Limb (tissue), 2 donors: ENCODE measurements around the gene MAST4.

Experiments used
- DNase-seq, 2 donors: peaks; one replicate each; pipeline ENCODE4 v3.0.0-alpha.2; 2016; ENCODE audit errors: extremely low spot score in 2 of 2

MAST4 gene

DNA sequence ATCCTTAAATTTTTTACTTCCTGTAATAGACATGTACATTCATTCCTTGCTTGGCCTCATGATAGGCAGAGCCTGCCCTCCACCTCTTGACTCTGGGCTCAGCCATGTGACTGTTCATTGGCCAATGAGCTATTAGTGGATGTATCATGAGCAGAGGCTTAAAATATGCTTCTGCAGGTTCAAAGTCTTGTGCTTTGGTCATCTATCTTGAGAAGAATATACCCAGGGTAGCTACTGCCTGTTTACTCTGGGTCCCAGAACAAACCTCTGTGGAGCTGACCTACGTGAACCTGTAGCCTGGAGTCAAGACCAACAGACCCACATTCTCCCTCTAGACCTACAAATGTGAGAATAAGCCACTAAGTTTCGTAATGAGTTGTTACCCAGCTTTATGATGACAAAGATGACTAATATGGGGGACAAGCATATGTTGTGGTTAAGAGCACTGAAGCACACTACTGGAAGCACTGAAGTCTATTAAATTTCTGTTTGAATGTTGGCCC, 244.4 kb downstream of the MAST4 start:
- DNase-seq = no peak

DNA sequence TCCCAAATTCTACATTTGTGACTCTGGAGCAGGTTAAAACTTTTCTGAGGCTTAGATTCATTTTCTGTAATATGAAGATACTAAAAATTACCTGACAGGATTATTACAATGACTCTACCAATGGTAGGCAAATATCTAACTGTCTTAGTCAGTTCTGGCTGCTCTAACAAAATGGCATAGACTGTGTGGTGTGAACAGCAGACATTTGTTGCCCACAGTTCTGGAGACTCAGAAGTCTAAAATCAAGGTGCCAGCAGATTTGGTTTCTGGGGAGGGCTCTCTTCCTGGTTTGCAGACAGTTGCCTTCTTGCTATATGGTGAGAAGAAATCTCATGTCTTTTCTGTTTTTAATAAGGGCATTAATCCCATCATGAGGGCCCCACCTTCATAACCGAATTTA, 245.1 kb downstream of the MAST4 start:
- no peak for DNase-seq

DNA sequence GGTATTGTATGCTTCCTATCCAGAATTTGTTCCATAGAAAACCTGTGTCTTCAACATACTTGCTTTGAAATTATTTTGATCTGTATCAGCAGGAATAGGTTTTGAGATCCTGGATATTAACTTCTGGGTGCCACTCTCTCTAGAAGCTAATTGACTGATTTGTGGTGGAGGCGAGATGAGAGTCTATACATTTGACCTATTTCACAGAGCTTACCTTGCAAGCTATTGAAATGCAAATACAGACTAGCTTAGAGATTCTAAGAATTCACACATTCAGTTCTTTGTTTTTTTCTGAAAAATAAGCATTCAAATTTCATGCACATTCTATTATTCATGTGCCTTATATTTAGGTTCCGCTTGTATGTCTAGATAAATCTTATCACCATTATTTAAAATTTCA, 246.3 kb downstream of the MAST4 start:
- no peak for DNase-seq

DNA sequence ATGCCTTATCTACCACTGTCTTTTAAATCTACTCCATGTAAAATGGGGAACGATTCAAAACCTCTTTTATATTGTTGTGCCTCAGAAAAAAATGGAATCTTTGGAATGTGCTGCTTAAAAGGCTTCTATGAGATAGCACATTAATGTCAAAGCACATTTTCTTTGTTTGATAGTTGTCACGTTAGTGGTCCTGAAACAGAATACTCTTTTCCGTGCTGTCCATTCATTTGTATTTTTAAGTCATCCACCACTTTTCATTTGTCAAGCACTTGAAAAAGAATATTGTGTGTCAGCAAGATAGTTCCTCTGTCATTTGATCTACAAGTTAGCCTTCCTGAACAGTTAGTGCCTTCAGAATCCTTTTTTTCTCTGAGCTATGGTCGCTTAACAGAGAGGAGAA, 246.9 kb downstream of the MAST4 start:
- no peak for DNase-seq

DNA sequence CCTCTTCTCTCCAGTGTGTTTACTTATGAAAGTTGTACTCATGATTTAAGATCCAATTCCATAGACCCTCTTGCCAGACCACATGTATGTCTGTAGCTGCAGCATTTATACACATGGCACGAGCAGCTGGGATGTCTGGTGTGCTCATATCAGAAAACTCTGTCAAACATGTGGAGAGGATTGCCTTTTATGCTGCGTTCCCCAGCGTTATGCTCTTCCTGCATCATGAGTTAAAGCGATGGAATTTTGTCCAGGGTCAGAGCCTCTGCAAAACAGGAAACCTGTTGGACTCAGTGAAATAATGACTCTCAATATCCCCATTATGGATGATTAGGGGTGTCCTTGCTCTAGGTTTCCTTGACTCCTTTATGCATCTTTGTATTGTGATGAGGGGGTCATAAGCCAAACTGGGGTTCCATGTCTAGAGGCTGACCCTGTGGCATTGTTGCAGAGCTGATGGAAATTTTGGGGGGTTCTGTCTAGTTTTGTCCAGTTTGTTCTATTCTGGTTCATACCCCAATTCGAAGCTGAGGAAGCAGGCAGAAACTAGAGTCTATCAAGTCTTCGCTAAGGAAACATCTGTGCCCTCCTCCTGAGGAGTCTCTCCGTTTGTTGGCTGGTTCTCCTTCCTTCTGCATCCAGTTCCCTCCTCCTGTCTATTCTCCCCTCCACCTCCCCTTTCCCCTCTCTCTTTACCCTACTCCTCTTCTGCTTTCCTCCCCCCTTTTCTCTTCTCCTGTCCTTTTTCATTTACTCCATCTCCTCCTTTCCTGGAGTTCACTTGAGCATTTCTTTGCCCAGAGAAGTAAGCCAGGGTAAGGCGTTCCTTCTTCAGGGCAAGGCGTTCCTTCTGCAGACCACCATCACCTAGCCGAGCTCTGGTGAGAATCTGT, 252.8 kb downstream of the MAST4 start:
- DNase-seq = peak in 1 of 2 donors; percentile 49

DNA sequence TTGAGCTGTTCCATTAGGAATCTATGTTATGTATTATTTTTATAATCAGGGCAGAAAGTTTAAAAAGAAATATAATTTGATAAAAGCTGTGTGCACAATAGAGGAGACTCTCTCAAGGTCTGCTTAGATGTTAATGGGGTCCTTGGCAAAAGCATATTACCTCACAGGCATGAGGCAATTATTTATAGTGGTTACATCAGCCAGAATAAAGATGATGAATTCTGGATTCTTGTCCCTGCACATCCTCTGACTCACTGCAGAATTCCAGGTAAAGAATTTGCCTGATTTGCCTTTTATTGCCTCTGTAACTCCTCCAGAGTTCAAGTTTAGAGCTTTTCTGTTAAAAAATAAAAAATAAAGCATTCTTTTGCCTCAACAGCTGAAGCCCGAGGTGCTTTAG, 253.6 kb downstream of the MAST4 start:
- DNase-seq = no peak

DNA sequence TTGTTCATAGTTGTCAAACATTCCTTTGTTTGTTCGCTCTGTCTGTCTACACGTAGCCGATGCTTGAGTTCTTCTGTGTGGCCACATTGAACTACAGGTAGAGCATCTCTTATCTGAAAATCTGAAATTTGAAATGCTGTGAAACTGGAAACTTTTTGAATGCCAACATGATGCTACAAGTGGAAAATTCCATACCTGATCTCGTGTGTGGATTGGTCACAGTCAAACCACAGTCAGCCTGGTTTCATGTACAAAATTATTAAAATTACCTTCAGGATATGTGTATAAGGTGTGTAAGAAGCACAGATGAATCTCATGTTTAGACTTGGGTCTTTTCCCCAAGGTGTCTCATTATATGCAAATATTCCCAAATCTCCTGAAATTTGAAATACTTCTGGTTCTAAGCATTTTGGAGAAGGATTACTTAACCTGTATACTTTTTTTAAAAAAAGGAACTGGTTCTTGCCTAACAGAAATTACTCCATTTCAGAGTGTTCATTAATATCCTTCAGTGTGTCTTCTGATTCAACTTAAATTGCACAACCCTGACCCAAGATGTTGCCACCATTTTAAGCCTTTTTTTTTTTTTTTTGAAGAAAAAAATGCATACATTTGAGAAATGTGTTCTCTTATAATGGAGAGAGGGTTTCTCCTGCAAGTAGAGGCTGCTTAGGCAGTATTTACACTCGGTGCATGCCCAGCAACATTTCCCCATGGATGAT, 254.3 kb downstream of the MAST4 start:
- no peak for DNase-seq

DNA sequence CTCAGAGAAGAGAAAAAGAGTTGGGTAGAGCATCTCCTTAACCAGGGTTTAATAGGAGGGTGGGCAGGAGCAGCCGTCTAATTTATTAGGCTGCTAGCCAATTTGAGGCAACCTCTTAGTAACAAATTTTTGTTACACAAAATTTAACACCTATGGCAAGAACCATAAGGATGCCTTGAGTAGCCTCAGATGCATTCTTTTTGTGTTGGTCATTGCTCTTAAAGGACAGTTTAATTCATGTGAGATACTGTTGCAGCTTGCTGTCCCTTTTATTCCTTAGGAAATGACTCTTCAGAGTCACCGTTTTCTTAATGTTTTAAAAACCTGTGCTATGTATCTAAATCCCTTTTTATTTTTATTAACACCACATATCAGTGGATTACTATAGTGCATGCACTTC, 255.1 kb downstream of the MAST4 start:
- no peak for DNase-seq

DNA sequence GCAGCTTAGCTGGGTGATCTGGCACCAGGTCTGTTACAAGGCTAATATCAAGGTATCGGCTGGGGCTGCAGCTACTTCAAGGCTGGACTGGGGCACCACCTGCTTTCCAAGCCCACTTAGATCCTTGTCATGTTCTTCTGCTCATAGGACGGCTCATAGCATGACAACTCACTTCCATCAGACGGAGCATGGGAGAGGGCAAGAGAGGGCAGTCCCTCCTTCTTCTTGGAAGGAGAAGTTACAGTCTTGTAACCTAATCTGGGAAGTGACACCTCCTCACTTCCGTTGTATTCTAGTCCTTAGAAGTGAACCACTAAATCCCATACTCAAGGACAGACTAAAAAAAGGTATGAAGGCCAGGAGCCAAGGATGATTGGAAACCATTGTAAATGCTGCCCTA, 258.2 kb downstream of the MAST4 start:
- no peak for DNase-seq

DNA sequence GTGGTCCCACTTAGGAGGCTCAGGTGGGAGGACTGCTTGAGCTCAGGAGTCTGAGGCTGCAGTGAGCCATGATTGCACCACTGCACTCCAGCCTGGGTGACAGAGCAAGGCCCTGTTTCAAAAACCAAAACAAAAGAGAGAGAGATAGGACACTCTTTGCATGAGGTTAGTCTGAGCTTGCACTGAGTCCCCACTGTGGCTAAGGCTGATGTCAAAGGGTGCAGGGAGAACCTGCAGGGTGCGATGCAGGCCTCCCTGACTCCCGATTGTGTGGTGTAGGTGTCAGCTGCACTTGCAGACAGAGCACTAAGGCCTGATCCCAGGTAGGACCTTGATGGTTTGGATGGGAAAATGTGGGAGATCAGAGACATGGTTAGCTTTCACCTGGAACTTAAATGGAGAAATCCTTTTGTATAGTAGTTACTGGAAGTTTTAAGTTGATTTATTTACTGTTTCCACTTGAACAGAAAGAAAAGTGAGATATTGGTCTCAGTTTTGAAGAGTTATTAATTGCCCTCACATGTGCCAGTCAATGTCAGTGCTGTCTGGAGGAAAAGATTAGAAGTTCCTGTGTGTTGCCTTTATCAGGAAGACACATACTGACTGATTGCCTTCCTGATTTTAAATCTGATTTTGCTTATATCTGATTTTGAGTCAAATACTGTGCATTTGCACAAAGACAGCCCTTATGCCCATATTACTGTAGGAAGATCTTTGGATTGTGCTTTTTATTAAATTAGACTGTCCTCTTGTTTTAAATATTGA, 260.0 kb downstream of the MAST4 start:
- DNase-seq = no peak

DNA sequence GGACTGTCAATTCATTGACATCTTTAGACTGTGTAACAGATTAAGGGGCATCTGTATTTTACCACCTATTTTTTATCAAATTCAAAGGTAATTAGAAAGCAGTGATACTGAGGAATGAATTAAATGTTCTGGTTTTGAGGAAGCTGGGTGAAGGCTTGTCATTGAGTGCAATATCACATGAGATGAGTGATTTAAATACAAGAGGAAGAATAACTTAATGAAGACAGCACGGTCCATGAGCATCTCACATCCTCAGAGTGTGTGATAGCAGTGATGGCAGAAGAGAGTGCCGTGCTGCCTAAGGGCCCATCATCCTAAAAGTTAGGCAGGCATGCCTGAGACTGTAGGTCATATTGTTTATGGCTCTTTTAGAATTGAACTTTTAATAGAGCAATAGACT, 263.3 kb downstream of the MAST4 start:
- no peak for DNase-seq

DNA sequence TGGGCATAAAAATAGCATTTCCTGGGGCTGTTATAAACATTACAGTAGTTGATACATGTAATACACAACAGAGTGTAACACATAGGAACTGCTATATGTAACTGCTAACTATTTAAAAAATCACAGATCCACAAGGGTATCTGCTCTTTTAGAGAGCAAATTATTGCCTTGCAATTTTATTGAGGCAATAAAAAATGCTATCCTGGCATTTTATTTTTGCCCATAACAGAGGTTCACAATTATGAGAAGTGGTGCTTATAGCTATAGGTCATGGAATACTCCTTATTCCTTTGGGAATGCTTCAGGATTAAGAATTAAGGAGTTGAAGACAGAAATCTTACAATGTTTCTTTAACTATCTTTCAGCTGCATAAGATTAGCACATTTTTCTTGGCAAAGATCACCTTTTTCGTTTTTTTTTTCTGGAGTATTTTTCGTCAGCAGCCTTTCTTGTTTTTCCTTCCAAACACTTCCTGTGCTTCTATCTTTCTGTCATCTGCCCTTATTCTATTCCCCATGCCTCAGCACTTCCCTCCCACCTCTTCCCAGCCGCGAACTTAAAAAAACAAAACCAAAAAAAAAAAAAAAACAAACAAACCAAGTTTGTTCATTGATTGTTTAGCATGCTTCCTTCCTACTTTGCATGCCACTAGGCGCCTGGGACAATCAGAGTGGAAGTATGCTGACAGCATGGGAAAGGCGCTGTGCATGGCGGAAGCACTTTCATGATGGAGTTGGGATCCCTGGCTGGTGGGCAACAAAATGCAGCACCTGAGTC, 264.2 kb downstream of the MAST4 start:
- no peak for DNase-seq

DNA sequence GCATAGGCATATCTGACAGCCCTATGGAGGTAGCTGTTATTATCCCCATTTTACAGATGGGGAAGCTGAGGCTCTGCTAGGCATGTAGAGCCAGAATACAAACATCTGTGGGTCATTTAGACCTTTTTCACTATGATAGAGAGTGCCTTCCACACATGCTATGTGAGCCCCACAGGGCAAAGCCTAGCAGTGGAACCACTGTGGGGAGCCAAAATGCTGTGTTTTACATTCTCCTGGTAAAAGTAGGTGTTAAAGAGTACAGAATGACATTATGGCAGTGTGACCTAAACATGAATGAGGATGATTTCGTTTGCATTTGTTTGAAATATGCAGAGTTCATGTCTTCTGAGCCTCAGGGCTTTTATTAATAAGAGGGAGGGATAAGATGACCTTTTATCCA, 265.2 kb downstream of the MAST4 start:
- DNase-seq = no peak

DNA sequence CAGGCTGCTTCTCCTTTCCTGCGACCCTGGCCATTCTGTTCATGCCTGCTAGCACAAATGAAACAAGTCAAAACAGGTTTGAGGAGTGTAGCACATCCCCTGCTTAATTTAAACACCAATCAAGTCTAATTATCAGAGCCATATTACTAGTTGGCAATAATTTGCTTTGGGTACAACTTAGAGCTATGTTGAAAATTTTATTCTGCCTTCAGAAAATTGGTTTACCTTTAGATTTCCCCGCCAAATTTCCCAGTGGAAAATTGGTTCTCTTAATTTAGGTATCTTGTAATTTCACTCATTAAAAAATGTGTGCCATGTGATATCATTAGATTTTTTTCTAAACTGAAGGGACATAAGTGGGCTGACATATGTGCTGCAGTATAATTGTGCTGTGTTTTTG, 265.8 kb downstream of the MAST4 start:
- no peak for DNase-seq

DNA sequence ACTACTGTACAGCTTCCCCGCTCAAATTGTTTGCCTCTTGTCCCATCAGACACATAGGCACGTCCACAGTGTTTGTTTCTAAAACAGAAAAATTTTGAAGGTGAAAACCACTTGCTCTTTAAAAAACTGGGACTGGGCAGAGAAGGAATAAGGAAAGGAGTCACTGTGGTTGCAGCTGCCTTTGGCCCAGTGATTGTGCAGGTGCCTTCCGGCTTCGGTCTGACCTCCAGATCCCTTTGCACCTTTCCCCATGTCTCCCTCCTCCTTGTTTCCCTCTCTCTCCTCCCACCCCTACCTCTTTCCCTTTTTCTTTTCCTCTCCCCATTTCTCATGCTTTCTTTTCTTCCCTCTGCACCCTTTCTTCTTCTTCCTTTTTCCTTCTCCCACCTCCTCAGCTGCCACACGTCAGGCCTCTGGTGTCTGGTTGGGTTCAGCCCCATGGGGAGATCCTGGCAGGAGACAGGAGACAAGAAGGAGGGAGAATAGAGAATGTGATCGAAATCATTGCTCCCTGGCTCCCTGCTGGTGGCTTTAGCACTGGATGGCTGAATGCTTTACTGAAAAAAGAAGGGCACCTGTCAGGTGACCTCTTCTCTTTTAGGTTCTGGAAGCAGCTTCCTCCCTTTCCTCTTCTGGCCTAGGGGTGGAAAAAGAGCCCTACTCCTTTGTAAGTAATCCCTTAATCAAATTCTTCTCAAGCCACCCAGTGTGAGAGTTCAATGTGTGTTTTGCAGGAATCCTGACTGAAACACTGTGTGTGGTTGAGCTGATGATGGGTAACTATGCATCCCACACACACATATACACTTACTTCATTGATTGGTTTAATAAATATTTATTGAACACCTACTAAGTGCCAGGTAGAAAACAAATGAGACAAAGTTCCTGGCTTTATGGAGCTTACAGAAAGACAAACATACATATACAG, 267.3 kb downstream of the MAST4 start:
- no peak for DNase-seq

DNA sequence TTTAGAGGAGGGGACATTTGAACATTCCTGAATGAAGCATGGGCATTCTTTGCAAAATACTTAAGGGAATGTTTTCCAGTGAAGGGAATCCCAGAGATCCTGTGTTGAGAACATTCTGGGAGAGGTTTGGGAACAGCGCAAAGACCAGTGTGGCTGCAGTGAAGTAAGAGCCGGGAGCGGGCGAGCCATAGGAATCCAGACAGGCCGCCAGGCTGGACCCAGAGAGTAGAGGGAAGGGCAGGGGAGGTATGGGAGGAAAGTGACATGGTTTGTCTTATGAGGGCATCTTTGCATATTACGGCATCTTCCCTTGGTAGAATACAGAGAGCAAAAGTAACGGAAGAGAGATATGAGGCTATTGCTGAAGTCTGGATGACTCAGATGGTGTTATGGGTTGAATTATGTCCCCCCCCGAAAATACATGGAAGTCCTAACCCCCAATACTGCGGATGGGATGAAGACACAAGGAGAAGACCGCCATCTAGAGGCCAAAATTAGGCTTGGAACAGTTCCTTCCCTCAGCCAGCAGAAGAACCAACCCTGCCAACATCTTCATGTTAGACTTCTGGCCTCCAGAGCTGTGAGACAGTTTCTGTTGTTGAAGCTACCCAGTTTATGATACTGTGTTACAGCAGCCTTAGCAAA, 268.2 kb downstream of the MAST4 start:
- DNase-seq = no peak

DNA sequence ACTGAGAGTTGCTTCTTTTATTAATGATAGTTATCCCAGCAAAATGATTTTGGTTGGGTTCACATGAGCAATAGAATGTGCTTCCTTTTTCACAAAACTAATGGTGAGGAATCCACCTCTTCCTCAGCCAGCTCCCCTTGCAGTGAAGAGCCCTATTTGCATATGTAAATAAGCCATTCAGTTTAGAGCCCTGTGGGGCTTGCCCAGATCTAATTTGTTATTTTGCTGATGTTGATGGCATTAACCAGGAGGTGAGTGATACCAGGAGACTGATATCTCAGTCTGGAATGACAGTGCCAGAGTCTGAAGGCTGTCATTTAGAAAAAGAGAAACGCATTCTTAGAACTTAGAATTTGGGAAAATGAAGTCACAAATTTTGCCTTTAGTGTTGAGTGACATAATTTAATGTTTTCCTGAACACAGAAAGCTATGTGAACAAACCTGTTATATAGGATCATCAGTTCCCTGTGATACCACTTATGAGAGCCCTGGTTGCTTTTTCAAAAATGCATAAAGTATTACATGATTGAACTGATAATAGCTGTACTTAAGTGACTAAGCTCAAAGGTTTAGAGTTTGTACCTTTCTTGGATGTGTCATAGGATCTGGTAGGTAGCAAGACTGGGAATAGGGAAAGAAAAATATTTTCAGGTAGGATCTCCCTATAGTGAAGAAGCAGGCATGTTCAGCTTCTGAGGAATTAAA, 271.6 kb downstream of the MAST4 start:
- no peak for DNase-seq

DNA sequence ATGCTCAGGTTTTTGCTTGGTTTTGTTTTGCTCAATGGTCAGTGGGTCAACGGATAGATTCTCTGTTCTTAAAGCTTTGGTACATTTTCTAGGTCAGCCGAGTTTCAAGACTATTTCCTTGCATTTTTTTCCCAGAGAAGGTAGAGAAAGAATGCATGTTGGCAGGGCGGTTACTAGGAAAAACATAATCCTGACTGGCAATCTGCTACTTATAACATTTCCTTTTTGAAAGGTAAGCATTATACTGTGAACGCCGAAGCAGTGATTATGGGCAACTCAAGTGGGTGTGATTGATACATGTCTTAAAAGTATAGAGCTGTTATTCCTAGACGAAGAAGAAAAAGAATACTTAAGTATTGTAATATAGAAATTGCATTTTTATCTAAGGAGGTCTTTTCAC, 273.2 kb downstream of the MAST4 start:
- DNase-seq = no peak

DNA sequence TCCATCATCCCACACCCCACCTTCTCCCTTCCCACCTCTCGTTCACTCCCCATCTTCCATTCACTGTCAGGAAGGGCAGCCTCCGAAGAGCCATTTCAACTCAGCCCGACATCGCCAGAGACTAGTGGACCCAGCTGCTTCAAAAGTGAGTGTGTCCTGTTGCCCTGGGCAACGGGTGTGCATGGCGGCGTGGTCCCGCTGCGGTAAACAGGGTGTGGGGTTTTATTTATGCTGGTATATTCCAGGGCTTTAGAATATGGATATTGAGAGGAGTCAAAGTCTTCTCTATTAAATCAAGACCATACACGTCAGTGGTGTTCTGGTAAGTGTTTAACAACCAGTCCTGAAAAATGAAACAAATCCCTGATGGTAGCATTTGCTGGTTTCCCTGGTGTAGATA, 274.5 kb downstream of the MAST4 start:
- no peak for DNase-seq
